Gastrocnemius medialis (tissue), 4 donors: ENCODE data around the gene GAB2.

Experiments
- CTCF ChIP-seq, 5 experiments: fragments of 450-650 bp in 3 of 5; fragments of 200-600 bp in 2 of 5; sonication (generic) in 2 of 5; IDR thresholded peaks in 4 of 5; conservative IDR thresholded peaks in 1 of 5; 1 replicate in 4 of 5; 2 replicates in 1 of 5; pipeline ENCODE4 v1.5.1; 2016 to 2019; ENCODE audit warnings: antibody characterized with exemption in 5 of 5, mild to moderate bottlenecking in 3 of 5, moderate library complexity in 3 of 5
- POLR2A ChIP-seq, 2 donors: fragments of 450-650 bp; IDR thresholded peaks; one replicate each; pipeline ENCODE4 v1.6.1; 2017; ENCODE audit warnings: antibody characterized with exemption in 2 of 2, mild to moderate bottlenecking in 2 of 2, moderate library complexity in 2 of 2

GRCh38 chr11:78212586-78213371 is 204.8 kb downstream of the GAB2 start:
- no peak for TF ChIP-seq CTCF (IDR thresholded peaks at IDR 0.05 in 4 of 5, conservative IDR thresholded peaks at IDR 0.05 in 1 of 5)
- no peak for TF ChIP-seq POLR2A (IDR thresholded peaks at IDR 0.05)
